Neuronal stem cell (in vitro differentiated cells): Measurements from ENCODE around the gene NR3C1.

ENCODE experiments used
- DNase-seq: peaks from one replicate; pipeline ENCODE4 v3.0.0-alpha.2; 2013; ENCODE audit warnings: low spot score
- H2AFZ ChIP-seq: one replicate; pipeline ENCODE4 v1.6.1; 2013; ENCODE audit warnings: mild to moderate bottlenecking, low read length, inconsistent platforms
- H2AK5ac ChIP-seq: 2 replicates; pipeline ENCODE4 v1.6.1; 2013; ENCODE audit warnings: low read depth, mild to moderate bottlenecking, inconsistent platforms, low read length, moderate library complexity, mixed read lengths
- H2BK120ac ChIP-seq: 2 replicates; pipeline ENCODE4 v1.6.1; 2013; ENCODE audit warnings: low read depth, mild to moderate bottlenecking, inconsistent platforms, low read length, moderate library complexity, mixed read lengths
- H2BK12ac ChIP-seq: one replicate; pipeline ENCODE4 v1.6.1; 2013; ENCODE audit warnings: low read length, inconsistent platforms
- H2BK15ac ChIP-seq: 2 replicates; pipeline ENCODE4 v1.6.1; 2013; ENCODE audit warnings: mild to moderate bottlenecking, low read length, inconsistent platforms, mixed read lengths
- H2BK5ac ChIP-seq: one replicate; pipeline ENCODE4 v1.6.1; 2013; ENCODE audit warnings: inconsistent platforms, mild to moderate bottlenecking, low read length, moderate library complexity
- H3K14ac ChIP-seq: one replicate; pipeline ENCODE4 v1.6.1; 2013; ENCODE audit warnings: low read length, inconsistent platforms
- H3K18ac ChIP-seq: 2 replicates; pipeline ENCODE4 v1.6.1; 2013; ENCODE audit warnings: low read length, inconsistent platforms
- H3K23ac ChIP-seq: 2 replicates; pipeline ENCODE4 v1.6.1; 2013; ENCODE audit warnings: low read depth, mild to moderate bottlenecking, mixed read lengths, low read length, inconsistent platforms; ENCODE audit not compliant: poor library complexity
- H3K27ac ChIP-seq: replicated peaks from 3 replicates; pipeline ENCODE4 v1.5.1; 2013; ENCODE audit warnings: low read length, inconsistent platforms
- H3K27me3 ChIP-seq, 3 experiments: 2 replicates each; pipeline ENCODE4 v1.6.1; 2013; ENCODE audit warnings: low read length in 3 of 3, mild to moderate bottlenecking in 2 of 3, inconsistent platforms in 1 of 3, low read depth in 1 of 3, mixed read lengths in 1 of 3, moderate library complexity in 1 of 3; ENCODE audit not compliant: control insufficient read depth in 3 of 3, insufficient read depth in 3 of 3
- H3K36me3 ChIP-seq, 2 donors: replicated peaks in 1 of 2; 2 replicates each; pipeline ENCODE4 v1.6.1; 2013; ENCODE audit warnings: low read length in 2 of 2; ENCODE audit not compliant: control insufficient read depth in 2 of 2, insufficient read depth in 2 of 2
- H3K4ac ChIP-seq: 2 replicates; pipeline ENCODE4 v1.6.1; 2013; ENCODE audit warnings: inconsistent platforms, mild to moderate bottlenecking, low read length, moderate library complexity
- H3K4me1 ChIP-seq, 2 donors: 1 replicate in 1 of 2; 2 replicates in 1 of 2; pipeline ENCODE4 v1.6.1; 2013; ENCODE audit warnings: low read length in 2 of 2, low read depth in 1 of 2; ENCODE audit not compliant: control insufficient read depth in 2 of 2, insufficient read depth in 1 of 2
- H3K4me2 ChIP-seq: one replicate; pipeline ENCODE4 v1.6.1; 2013; ENCODE audit warnings: mild to moderate bottlenecking, low read length, inconsistent platforms; ENCODE audit not compliant: insufficient read depth, poor library complexity, severe bottlenecking
- H3K4me3 ChIP-seq, 2 donors: 2 replicates each; pipeline ENCODE4 v1.5.1; 2013; ENCODE audit warnings: low read length in 2 of 2, mild to moderate bottlenecking in 2 of 2, inconsistent platforms in 1 of 2, moderate library complexity in 1 of 2
- H3K79me1 ChIP-seq: one replicate; pipeline ENCODE4 v1.6.1; 2013; ENCODE audit warnings: low read depth, mild to moderate bottlenecking, inconsistent platforms, low read length, moderate library complexity
- H3K9ac ChIP-seq: one replicate; pipeline ENCODE4 v1.6.1; 2013; ENCODE audit warnings: mild to moderate bottlenecking, low read depth, low read length, inconsistent platforms; ENCODE audit not compliant: poor library complexity
- H3K9me3 ChIP-seq, 2 donors: replicated peaks in 1 of 2; 2 replicates each; pipeline versions ENCODE3 to v1.6.1; 2013; ENCODE audit warnings: low read length in 2 of 2, mild to moderate bottlenecking in 2 of 2, inconsistent platforms in 1 of 2, low read depth in 1 of 2, mixed read lengths in 1 of 2, moderate library complexity in 1 of 2; ENCODE audit not compliant: control insufficient read depth in 2 of 2, insufficient read depth in 1 of 2
- H4K8ac ChIP-seq: one replicate; pipeline ENCODE4 v1.6.1; 2013; ENCODE audit warnings: low read depth, mild to moderate bottlenecking, inconsistent platforms, low read length, moderate library complexity
- H4K91ac ChIP-seq: one replicate; pipeline ENCODE4 v1.6.1; 2013; ENCODE audit warnings: low read length, low read depth, mild to moderate bottlenecking, inconsistent platforms; ENCODE audit not compliant: poor library complexity
- WGBS, 2 donors: extraction: QIAGEN DNeasy Blood & Tissue Kit; methylation state at CpG; one replicate each; pipeline ENCODE4 v1.1.7; 2013; ENCODE audit warnings: missing lambda C conversion rate in 2 of 2, mixed read lengths in 1 of 2; ENCODE audit not compliant: insufficient read length in 2 of 2, insufficient replicate concordance in 1 of 2; ENCODE audit errors: extremely low coverage in 2 of 2; 5-methylcytosine and 5-hydroxymethylcytosine counted together

The NR3C1 gene

GRCh38 chr5:143261748-143262392, 141.6 kb downstream of the NR3C1 start:
- Histone ChIP-seq H3K27ac (no peak overlapping the region), H3K9ac (no peak overlapping the region), H3K4me1 (no peaks in the 10 kb centered on the region), H3K36me3 (no peaks in the 10 kb centered on the region), H2AK5ac (no peak overlapping the region), H3K18ac (no peak overlapping the region), H2BK12ac (no peak overlapping the region), H4K8ac (no peak overlapping the region), H2AFZ (no peak overlapping the region), H3K23ac (no peak overlapping the region), H2BK15ac (no peak overlapping the region), H4K91ac (no peak overlapping the region), H3K9me3 (peaks cover 0 to under 1% of the 10 kb centered on the region in 2 donors), H2BK120ac (no peak overlapping the region), H3K27me3 (no peaks in the 10 kb centered on the region), H3K79me1 (no peaks in the 10 kb centered on the region), H3K4me2 (no peak overlapping the region), H3K4ac (no peak overlapping the region), H2BK5ac (no peak overlapping the region), H3K14ac (no peak overlapping the region), H3K4me3 (no peak overlapping the region)
- no CpG with 5 or more reads among the region's 7 CpGs for WGBS, 2 donors
- no peak for DNase-seq

GRCh38 chr5:143259254-143259605, 144.3 kb downstream of the NR3C1 start:
- Histone ChIP-seq H4K8ac (no peak overlapping the region), H2AFZ (no peak overlapping the region), H2BK5ac (no peak overlapping the region), H3K23ac (no peak overlapping the region), H3K79me1 (no peaks in the 10 kb centered on the region), H3K4me1 (no peaks in the 10 kb centered on the region), H4K91ac (no peak overlapping the region), H2BK12ac (no peak overlapping the region), H2BK15ac (no peak overlapping the region), H3K27me3 (no peaks in the 10 kb centered on the region), H3K14ac (no peak overlapping the region), H3K18ac (no peak overlapping the region), H3K9ac (no peak overlapping the region), H3K4me3 (no peak overlapping the region), H3K4ac (no peak overlapping the region), H3K4me2 (no peak overlapping the region), H3K36me3 (no peaks in the 10 kb centered on the region), H2BK120ac (no peak overlapping the region), H2AK5ac (no peak overlapping the region), H3K9me3 (no peaks in the 10 kb centered on the region), H3K27ac (no peak overlapping the region)
- WGBS, 2 donors: no CpG with 5 or more reads among the region's 7 CpGs
- DNase-seq: no peak

GRCh38 chr5:143258559-143259253, 144.8 kb downstream of the NR3C1 start:
- Histone ChIP-seq H3K14ac (no peak overlapping the region), H2BK12ac (no peak overlapping the region), H2BK15ac (no peak overlapping the region), H3K18ac (no peak overlapping the region), H4K8ac (no peak overlapping the region), H3K36me3 (no peaks in the 10 kb centered on the region), H2BK120ac (no peak overlapping the region), H3K4me1 (no peaks in the 10 kb centered on the region), H3K4me3 (no peak overlapping the region), H3K9ac (no peak overlapping the region), H4K91ac (no peak overlapping the region), H2BK5ac (no peak overlapping the region), H3K27ac (no peak overlapping the region), H3K27me3 (no peaks in the 10 kb centered on the region), H3K4ac (no peak overlapping the region), H3K9me3 (no peaks in the 10 kb centered on the region), H3K23ac (no peak overlapping the region), H2AK5ac (no peak overlapping the region), H2AFZ (no peak overlapping the region), H3K79me1 (no peaks in the 10 kb centered on the region), H3K4me2 (no peak overlapping the region)
- no CpG with 5 or more reads among the region's 12 CpGs for WGBS, 2 donors
- DNase-seq: no peak

- no peak overlapping the region for H2AK5ac ChIP-seq
These were observed 148.7 kb downstream of the NR3C1 start for GRCh38 chr5:143254819-143255218.

More at GRCh38 chr5:143254819-143255218, 148.7 kb downstream of the NR3C1 start:
- Histone ChIP-seq H2BK5ac (no peak overlapping the region), H3K9ac (no peak overlapping the region), H3K9me3 (no peaks in the 10 kb centered on the region), H3K79me1 (no peaks in the 10 kb centered on the region), H3K18ac (no peak overlapping the region), H3K27me3 (no peaks in the 10 kb centered on the region), H3K27ac (no peak overlapping the region), H4K91ac (no peak overlapping the region), H2BK15ac (no peak overlapping the region), H2BK120ac (no peak overlapping the region), H4K8ac (no peak overlapping the region), H3K4me2 (no peak overlapping the region), H3K36me3 (no peaks in the 10 kb centered on the region), H3K4me3 (no peak overlapping the region), H3K14ac (no peak overlapping the region), H3K4me1 (no peaks in the 10 kb centered on the region), H2AFZ (no peak overlapping the region), H2BK12ac (no peak overlapping the region), H3K23ac (no peak overlapping the region), H3K4ac (no peak overlapping the region)
- no CpG with 5 or more reads among the region's 7 CpGs for WGBS, 2 donors
- DNase-seq: no peak
